ENCODE measurements around the gene SLIT1.

The SLIT1 gene

DNA sequence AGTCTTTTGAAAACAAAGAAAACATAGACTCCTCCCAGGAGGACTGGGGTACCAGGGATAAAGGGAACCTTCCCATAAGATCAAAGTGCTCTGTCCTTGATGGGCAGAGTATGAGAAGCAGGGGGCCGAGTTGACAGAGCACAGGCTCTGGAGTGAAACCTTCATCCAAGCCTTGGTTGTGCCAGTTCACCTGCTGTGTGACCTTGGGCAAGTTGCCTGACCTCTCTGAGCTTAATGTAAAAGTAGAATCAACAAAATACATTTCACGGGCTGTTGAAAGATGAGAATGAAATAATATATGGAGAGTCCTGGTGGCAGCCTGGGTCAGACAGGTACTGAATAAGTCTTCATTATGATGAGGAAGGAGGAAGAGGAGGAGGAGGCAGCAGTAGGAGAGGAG, 69.9 kb downstream of the SLIT1 start:
- DNase-seq (ENCODE audit: low read depth, low spot score) = no peak

DNA sequence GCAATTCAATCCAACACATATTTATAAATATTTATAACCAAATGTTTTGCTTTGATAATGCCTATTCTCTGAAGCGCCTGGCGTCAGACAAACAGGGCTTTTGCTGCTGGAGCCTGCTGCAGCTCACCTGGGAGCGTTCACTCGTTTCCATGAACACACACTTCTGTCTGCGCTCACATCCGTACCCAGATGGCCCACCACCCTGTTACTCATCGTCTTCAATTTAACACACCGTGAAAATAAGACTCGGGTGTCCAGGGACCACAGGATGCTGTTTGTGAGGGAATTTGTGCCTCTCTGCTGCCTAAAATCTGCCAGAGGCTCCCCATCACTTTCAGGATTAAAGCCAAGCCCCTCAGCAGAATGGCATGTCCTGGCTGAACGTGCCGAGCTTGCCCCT, 74.1 kb downstream of the SLIT1 start:
- DNase-seq (ENCODE audit: low read depth, low spot score) = no peak

DNA sequence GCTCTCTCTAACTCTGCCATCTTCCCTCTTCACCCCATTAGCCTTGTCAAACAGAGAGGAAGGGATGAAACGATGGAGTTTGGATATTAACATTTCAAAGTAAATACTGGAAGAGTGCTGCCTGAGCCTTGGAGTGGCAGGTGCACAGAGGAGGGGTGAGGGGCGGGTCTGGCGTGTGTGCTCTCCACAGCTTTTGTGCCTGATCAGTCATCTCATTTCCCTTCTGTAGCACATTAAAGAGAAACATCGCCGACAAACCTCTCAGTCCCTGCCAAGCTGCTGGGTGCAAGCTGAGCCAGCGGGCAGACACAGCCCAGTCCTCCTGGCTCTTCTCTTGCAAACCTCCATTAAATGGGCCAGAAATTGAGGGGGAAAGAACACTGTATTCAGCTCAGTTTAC, 76.2 kb downstream of the SLIT1 start:
- DNase-seq (ENCODE audit: low read depth, low spot score) = no peak

DNA sequence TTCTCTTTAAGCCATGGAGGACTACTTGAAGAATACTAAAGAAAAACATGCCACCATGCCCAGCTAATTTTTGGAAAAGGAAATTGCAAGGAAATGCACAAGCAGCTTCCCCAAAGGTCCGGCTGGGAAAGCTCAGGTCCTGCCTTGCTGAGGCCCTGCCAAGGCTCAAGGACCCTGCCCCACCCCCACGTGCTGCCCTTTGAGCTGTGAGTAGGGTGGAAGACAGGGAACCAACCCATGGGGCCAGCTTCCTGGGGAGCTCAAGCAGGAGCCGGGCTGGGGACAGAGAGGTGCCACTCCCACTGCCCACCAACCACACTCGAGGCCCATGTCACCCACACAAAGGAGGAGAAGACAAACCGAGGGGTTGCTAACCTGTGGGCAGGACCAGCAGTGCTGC, 78.2 kb downstream of the SLIT1 start:
- DNase-seq (ENCODE audit: low read depth, low spot score) = no peak

DNA sequence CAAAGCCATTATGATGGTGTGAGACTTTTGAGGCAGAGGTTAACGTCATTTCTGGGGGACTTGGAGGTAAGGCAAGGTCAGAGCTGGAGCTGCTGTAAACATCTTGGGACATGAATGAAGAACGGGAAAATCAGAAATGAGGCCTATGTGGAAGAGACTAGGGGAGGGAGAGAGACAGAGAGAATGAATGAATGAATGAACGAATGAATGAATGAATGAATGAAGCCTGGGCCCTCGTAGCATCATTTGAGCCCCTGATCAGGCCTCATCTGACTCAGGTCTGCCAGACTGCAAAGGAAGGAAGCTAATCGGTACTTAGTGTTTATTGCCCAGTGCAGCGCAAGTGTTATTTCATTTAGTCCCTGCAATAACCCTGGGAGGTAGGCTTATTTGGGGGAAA, 79.6 kb downstream of the SLIT1 start:
- no peak for DNase-seq (ENCODE audit: low read depth, low spot score)

DNA sequence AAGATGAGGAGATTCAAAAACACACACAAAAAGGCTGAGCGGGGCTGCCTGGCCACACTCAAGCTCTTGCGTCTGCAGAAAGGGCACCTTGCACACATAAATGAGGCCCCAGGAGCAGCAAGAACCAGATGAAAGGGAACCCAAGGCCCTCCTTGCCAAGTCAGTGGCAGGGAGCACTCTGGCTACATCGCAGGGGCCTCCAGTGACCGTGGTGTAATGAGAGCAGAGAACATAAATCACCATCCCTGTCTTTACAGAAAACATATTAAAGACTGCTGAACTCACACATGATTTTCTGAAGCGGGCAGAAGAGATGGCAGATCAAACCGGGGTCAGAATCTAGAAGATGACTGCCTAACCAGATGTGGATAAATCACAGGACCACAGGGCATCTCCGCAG, 80.5 kb downstream of the SLIT1 start:
- DNase-seq (ENCODE audit: low read depth, low spot score) = no peak

DNA sequence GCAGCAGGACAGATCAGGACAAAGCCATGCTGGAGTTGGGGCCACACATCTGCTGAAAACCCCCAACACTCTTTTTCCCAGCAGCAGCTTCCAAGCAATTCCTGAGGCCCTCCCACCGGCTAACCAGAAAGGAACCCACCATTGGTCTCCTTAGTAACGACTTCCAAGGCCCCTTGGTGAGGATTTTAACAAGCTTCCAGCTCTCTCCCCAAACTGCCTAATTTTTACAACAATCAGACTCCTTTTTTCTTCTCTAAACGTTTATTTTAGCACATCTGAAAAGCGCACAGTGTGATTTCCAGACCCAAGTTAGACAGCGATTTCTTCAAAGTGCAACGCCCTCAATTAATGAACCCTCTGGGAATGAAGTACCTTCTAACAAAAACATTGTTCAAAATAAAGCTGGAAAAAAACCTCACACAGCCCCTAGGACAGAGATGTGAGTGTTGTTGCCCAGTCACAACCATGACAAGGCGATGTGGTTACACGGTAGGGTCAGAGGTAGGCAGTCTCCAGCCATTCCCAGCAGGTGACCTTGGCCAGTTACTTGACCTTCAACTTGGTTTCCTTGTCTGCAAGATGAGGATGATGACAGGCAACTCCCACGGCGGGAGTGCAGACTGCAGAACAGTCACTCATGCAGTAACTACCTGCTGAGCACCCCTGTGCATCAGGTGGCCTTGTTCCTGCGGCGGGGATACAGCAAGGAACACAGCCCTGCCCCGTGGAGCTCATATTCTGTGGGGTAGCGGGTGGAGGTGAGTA, 82.3 kb downstream of the SLIT1 start:
- no peak for DNase-seq (ENCODE audit: low read depth, low spot score)

DNA sequence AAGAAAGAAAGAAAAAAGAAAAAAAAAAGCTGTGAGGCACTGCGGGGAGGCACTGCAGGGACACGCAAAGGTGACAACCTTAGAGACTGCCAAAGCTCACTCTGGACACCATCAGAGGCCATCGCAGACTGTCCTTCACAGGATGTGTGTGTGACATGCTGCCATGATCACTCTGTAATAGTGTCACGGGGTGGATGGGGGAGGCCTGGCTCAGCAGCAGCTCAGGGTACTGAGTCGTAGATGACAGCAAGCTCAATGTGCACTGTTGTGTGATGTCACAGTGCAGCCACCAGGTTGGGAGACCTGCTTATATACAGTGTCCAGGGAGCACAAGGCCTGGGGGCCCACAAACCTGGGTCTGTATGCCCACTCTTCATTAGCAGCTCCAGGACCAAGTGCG, 83.3 kb downstream of the SLIT1 start:
- no peak for DNase-seq (ENCODE audit: low read depth, low spot score)

DNA sequence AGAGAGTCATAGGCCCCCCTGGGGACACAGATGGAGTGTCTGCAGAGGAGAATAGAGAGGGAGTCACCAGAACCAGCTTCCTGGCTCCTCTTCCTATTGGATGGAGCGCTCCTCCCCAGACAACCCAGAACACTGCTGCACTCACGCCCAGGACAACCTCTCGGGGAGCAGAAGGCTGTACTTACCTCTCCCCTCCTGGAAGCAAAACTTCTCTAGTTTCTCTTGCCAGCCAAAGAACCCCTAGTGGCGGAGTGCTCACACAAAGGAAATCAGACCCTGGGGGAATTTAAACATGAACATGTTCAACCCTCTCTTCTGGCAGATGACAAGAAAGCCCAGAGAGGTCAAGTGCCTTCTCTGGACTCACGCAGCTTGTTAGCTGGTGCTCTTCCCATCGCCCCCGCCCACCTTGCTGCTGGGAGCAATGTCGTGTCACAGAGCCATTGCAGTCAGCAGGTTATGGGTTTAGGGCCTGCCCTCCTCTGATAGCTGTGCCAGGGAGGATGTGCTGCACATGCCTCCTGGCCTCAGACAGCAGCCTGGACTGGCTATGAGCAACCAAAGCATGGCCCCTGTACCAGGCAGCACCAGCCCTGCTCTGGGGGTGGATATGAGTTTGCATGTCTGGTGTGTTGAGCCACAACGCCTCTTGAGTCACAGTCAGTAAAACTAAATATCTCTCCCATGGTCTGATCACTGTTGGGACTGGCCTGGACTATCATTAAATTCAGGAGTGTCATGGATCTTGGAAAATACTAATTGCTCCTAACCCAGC, 84.4 kb downstream of the SLIT1 start:
- DNase-seq (ENCODE audit: low read depth, low spot score) = no peak

DNA sequence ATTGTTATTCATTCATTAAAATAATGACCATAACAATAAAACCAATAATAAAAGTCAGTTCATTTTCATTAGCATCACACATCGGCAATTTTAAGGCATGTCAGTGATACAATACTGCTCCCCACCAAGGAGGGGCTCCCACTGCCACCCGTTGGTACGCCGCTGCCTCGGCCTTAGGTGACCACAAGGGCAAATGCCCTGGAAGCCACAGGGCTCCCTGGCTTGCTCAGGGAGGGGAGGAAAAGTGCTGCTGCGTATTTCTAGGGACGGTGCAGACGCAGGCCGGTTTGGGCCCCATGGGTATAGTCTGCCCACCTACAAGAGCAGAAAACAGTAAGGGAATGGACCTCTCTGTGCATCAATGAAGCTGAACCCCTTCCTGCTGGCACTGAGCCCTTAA, 85.1 kb downstream of the SLIT1 start:
- no peak for DNase-seq (ENCODE audit: low read depth, low spot score)

DNA sequence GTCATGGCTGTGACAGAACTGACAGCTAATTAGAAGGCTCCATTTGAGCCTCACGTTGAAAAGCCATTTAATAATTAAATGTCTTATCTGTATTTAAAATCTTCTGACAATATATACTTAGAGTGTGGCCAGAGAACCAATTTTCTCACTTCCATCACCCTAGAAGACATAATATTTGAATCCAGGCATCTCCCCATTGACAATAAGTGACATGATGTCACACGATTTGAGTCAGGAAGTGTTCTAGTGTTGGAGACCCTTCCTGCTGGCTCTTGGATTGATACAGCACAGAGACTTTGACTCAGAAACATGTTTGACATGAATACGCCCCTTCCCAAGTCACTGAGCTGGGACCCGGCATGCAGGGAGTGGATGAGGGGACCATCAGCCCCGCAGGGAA, 85.9 kb downstream of the SLIT1 start:
- DNase-seq (ENCODE audit: low read depth, low spot score) = no peak

DNA sequence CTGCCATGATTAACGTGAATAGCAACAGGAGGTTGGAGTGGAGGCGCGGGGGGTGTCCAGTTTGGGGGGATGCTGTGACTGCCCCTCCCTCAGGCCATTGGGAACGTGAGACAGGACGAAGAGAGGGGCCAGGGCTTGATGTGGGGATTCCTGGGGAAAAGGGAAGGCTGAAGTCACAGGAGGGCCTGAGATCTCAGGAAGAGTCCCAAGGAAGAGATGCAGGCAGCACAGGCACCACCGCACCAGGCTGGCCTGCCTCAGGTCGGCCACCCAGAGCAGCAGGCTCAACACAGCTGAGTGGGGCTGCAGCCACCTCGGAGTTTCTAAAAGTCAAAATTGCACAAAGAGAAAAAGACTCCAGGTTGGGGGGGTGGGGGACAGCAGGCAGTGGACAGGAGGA, 86.7 kb downstream of the SLIT1 start:
- no peak for DNase-seq (ENCODE audit: low read depth, low spot score)

DNA sequence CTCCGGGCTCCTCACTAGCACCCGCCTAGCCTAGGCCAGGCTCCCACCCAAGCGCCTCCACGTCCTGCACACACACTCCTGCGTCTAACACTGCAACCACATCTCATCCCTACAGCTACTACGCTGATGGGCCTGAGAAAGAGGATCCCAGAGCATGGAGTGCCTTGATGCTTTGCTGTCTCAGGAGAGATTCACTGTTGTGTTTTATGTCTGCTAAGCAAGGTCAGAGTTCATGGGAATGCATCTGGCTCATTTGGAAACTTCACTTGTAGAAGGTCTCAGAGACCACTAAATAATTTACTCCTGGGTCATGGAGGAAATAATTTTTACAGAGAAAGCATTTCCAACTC, 88.7 kb downstream of the SLIT1 start:
- no peak for DNase-seq (ENCODE audit: low read depth, low spot score)

DNA sequence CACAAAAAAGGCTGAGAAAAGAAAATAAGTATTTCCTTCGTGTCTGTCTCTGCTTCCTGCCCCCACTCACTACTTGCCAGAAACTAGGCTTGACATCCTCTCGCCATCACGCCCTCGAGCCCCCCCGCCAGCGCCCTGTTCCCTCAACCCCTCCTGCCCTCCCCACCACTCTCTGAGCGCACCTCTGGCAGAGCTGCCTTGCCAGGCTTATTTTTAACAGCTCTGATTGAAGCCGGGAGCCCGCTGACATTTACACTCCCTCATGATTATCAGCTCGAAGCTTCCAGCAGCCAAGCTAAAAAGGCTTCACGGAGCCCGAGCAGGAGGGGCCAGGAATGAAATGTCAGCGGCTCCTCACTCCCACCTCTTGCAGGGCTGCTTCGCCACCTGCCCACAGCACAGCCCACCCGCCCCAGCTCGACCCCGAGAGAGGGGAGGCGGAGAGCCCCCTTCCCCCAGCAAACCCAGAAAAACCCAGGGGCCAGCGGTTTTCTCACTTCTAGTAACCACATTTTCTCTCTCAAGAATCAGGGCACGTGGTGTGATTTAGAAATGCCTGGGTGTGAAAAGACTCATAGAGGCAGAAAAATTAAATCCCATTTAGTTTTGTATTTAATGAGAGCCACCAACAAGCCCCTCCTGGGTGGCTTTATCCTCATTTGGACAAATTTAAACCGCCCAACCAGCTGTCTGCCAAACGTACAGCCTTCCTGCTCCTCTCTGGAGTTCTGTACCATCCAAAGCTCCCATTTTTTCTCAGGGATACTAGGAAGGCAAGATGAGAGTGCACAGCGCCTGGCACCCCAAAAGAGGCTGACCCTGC, 89.3 kb downstream of the SLIT1 start:
- DNase-seq (ENCODE audit: low read depth, low spot score) = no peak

DNA sequence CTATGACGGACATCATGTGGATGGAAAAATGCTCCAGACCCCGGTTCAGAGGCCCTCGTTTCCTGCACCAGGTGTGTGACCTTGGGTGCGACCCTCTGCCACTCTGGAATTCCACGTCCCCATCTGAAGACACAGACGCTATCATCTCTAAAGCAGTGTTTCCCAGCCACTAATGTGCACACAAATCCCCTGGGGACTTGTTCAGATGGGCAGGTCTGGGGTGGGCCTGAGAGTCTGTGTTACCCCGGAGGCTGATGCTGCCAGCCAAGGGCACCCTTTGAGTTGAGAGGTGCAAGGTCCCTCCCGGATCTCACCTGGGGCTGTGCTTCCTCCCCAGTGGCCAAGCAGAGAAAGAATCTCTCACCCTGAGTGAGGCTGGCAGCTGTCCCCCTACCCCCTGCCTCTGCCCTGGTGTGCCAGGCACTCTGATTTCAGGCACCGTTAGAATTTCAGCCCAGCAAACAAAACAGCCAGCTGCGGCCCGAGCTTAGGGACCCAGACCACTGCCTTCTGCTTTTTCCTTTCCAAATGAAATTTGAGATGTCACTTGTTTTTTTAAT, 90.0 kb downstream of the SLIT1 start:
- DNase-seq (ENCODE audit: low read depth, low spot score) = no peak

DNA sequence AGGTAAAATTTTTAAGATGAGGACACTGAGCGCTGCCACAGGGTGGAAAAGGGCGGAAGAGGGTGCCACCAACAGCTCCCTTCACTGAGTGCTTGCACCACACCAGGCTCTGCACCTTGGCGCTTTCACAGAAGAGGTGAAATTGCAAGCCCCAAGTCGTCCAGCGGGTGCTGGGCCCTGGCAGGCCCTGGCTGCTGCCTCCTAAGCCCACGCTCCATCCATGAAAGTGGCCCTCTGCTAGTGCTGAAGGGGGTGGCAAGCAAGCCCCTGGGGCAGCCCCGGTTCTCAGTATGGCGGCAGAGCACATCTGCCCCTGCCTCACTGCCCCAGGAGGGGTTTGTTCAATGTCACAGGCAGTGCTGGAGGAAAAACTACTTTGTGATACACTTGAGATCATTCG, 95.1 kb downstream of the SLIT1 start:
- no peak for DNase-seq (ENCODE audit: low read depth, low spot score)

DNA sequence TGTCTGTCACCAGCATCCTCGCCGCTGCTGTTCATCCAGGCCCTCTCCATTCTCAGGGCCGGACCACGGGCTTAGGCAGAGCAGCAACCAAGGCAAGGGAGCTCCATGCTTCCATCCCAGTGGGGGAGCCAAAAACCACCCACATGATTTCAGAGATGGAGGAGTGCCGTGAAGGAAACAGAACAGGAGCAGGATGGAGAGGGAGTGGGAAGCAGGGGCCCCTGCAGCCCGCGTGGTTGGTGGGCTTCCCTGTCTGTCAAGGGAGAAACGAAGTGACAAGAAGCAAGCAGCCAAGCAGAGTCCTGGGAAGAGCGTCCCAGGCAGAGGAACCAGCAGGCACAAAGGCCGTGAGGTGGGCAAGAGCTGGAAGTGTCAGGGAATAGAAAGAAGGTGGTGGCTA, 95.7 kb downstream of the SLIT1 start:
- no peak for DNase-seq (ENCODE audit: low read depth, low spot score)

DNA sequence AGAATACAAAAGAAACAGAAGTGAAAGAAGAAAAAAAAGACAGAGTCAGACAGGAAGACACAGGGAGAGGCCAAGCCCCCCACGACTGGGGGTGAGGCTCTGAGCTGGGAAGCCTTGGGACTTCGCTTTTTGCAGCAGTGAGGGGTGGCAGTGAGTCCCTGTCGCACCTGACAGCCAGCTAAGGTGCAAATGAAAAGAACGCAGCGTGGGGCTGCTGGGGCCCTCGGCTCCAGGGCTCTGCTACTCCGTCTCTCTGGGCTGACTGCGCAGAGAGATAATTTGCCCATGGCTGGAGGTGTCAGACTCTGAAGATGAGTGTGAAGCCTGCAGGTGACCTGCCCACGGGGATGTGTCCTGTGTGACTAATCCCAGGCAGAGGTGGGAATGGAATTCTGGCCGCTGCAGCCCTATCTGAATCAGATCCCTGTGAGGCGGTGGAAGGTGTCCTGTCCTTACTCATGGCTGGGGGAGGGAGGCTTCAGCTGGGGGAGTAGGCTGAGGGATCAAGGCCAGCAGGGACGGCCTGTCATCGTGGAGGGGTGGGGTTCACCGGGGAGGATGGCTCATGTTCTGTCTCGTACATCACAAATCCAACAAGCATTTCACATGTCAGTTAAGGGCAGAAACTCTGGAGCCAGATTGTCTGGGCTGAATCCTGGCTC, 96.4 kb downstream of the SLIT1 start:
- no peak for DNase-seq (ENCODE audit: low read depth, low spot score)

DNA sequence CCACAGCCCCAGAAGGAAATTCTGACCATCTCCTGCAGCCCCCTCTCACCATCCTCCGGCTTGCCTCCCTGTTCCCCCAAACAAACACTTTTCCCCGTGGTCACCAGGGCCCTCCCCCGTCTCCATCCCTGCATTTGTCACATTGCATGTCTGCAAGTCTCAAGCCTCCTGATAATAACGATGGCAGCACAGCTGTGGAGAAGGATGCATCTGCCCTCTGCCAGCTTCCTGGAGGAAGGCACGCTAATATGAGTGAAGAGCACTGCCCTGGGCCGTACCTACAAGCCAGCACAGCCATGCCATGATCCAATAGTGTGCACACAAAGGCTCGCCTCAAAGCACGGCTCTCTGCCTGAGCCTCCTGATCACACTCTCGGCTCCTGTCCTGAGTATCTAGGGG, 98.5 kb downstream of the SLIT1 start:
- no peak for DNase-seq (ENCODE audit: low read depth, low spot score)

DNA sequence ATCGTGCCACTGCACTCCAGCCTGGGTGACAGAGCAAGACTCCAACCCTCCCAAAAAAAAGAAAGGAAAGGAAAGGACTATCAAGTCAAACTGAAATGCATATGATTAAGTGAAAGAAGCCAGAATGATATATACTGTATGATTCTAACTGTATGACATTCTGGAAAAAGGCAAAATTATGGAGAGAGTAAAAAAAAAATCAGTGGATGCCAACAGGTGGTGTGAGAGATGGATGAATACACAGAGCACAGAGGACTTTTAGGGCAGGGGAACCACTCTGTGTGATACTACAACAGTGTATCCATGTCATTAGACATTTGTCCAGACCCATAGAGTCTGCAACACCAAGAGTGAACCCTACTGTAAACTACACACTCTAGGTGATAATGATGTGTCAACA, 99.2 kb downstream of the SLIT1 start:
- DNase-seq (ENCODE audit: low read depth, low spot score) = no peak

DNA sequence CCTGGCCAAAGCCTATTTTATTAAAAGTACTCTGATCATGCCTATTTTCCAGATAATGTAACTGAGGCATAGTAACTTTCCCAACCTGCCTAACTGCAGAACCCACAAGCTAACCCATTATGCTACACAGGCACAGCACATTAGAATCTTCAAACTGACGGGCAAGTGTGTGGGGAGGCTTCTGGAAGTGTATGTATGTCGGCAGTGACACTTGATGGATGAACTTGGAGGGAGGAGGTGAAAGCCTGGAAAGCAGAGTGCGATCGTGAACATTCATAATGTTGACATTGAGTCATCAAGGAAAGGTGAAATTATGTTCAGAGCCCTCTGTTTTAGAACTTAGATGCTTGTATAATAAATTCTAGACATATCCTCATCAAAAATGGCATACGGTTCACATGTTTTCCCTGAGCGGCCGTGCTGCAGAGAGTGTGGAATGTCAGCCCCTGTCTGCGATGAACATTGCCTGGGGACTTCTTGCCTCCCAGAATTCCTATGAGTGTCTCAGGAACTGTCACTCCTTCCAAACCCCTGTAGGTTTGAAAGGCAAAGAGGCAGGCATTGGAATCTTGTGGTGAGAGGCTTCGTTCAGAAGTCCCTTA, 102.4 kb downstream of the SLIT1 start:
- DNase-seq (ENCODE audit: low read depth, low spot score) = no peak

Data from iPS DF 19.7 (cell line).